ENCODE results near the gene PSME3IP1.

The PSME3IP1 gene

GRCh38 chr16:57146040-57146647 lies 39.7 kb downstream of the PSME3IP1 start:
- DNase-seq (ENCODE audit: low read depth in 4 of 4, low spot score in 1 of 4) = no peak

GRCh38 chr16:57145046-57146021 lies 40.5 kb downstream of the PSME3IP1 start:
- no peak for DNase-seq (ENCODE audit: low read depth in 4 of 4, low spot score in 1 of 4)

GRCh38 chr16:57144027-57144426 lies 41.8 kb downstream of the PSME3IP1 start:
- no peak for DNase-seq (ENCODE audit: low read depth in 4 of 4, low spot score in 1 of 4)

GRCh38 chr16:57143149-57143921 lies 42.5 kb downstream of the PSME3IP1 start:
- DNase-seq (ENCODE audit: low read depth in 4 of 4, low spot score in 1 of 4) = no peak

GRCh38 chr16:57141822-57142631 lies 43.8 kb downstream of the PSME3IP1 start:
- no peak for DNase-seq (ENCODE audit: low read depth in 4 of 4, low spot score in 1 of 4)

- DNase-seq (ENCODE audit: low read depth in 4 of 4, low spot score in 1 of 4) = no peak
These were observed 44.7 kb downstream of the PSME3IP1 start for GRCh38 chr16:57140931-57141668.

- DNase-seq (ENCODE audit: low read depth in 4 of 4, low spot score in 1 of 4) = no peak
These were observed 47.4 kb downstream of the PSME3IP1 start for GRCh38 chr16:57138281-57138935.

GRCh38 chr16:57137566-57138273 lies 48.1 kb downstream of the PSME3IP1 start:
- no peak for DNase-seq (ENCODE audit: low read depth in 4 of 4, low spot score in 1 of 4)

- DNase-seq (ENCODE audit: low read depth in 4 of 4, low spot score in 1 of 4) = no peak
These were observed 48.8 kb downstream of the PSME3IP1 start for GRCh38 chr16:57137043-57137442.

- DNase-seq (ENCODE audit: low read depth in 4 of 4, low spot score in 1 of 4) = no peak
These were observed 50.9 kb downstream of the PSME3IP1 start for GRCh38 chr16:57134982-57135381.

- DNase-seq (ENCODE audit: low read depth in 4 of 4, low spot score in 1 of 4) = no peak
These were observed 52.0 kb downstream of the PSME3IP1 start for GRCh38 chr16:57133886-57134285.

GRCh38 chr16:57133031-57133430 lies 52.8 kb downstream of the PSME3IP1 start:
- DNase-seq (ENCODE audit: low read depth in 4 of 4, low spot score in 1 of 4) = no peak

GRCh38 chr16:57132470-57132869 lies 53.4 kb downstream of the PSME3IP1 start:
- no peak for DNase-seq (ENCODE audit: low read depth in 4 of 4, low spot score in 1 of 4)

- no peak for DNase-seq (ENCODE audit: low read depth in 4 of 4, low spot score in 1 of 4)
These were observed 54.4 kb downstream of the PSME3IP1 start for GRCh38 chr16:57131351-57131970.

GRCh38 chr16:57130950-57131321 lies 54.9 kb downstream of the PSME3IP1 start:
- DNase-seq (ENCODE audit: low read depth in 4 of 4, low spot score in 1 of 4) = no peak

GRCh38 chr16:57128771-57129389 lies 57.0 kb downstream of the PSME3IP1 start:
- no peak for DNase-seq (ENCODE audit: low read depth in 4 of 4, low spot score in 1 of 4)

- DNase-seq (ENCODE audit: low read depth in 4 of 4, low spot score in 1 of 4) = no peak
These were observed 58.0 kb downstream of the PSME3IP1 start for GRCh38 chr16:57127836-57128235.

Measured in stimulated activated CD4-positive, alpha-beta T cell treated with anti-CD3 and anti-CD28 coated beads, Interleukin-1b, Interleukin-23, amount 100 ng/mL, for 24 hours (primary cell).